ENCODE data around the gene SRRM3. TPM values are rescaled to one million over a fixed set of nuclear protein-coding genes. Genes with fewer than 3 reads are reported as not detected.
A peak's percentile ranks its signal among the peaks of the same experiment; 100 is the strongest.
"Not testable (repeated sequence)": the region's sequence is repeated elsewhere in the genome, so short reads cannot be mapped to it uniquely, and the experiment has no call there.

SRRM3 gene
- total RNA-seq, 1 donor from 2014 or later, result 6.2 TPM

GRCh38 chr7:76317782-76318487, 116.2 kb downstream of the SRRM3 start:
- peak; percentile 93 for ATAC-seq

GRCh38 chr7:76318488-76319353, 117.0 kb downstream of the SRRM3 start:
- peak; percentile 50 for ATAC-seq

GRCh38 chr7:76325092-76325491, 123.4 kb downstream of the SRRM3 start:
- ATAC-seq, result no peak

- ATAC-seq, result no peak
Measured at GRCh38 chr7:76325811-76326210, 124.1 kb downstream of the SRRM3 start.

GRCh38 chr7:76326646-76327233, 125.0 kb downstream of the SRRM3 start:
- no peak for ATAC-seq

- ATAC-seq, result peak; percentile 25
Measured at GRCh38 chr7:76327610-76328009, 125.9 kb downstream of the SRRM3 start.

- no peak for ATAC-seq
Measured at GRCh38 chr7:76328389-76328788, 126.7 kb downstream of the SRRM3 start.

GRCh38 chr7:76329479-76329878, 127.8 kb downstream of the SRRM3 start:
- ATAC-seq, result no peak

GRCh38 chr7:76330261-76330660, 128.6 kb downstream of the SRRM3 start:
- ATAC-seq, result no peak

GRCh38 chr7:76330673-76331072, 129.0 kb downstream of the SRRM3 start:
- no peak for ATAC-seq

GRCh38 chr7:76332078-76332477, 130.4 kb downstream of the SRRM3 start:
- ATAC-seq, result no peak

GRCh38 chr7:76333511-76334101, 131.9 kb downstream of the SRRM3 start:
- ATAC-seq, result no peak

- ATAC-seq, result no peak
Measured at GRCh38 chr7:76334320-76334967, 132.7 kb downstream of the SRRM3 start.

- ATAC-seq, result not testable (repeated sequence)
Measured at GRCh38 chr7:76335417-76335816, 133.7 kb downstream of the SRRM3 start.

- ATAC-seq, result no peak
Measured at GRCh38 chr7:76336094-76336493, 134.4 kb downstream of the SRRM3 start.

Other genes with a start within 250 kb of the SRRM3 start
- gene TMEM120A, start 207.3 kb upstream of the SRRM3 start, total RNA-seq, result 33.9 TPM
- gene STYXL1, start 153.9 kb upstream of the SRRM3 start, total RNA-seq, result 37.6 TPM
- 204 TPM for gene MDH2, start 153.8 kb upstream of the SRRM3 start, total RNA-seq
- 4,957 TPM for gene HSPB1, start 100.8 kb downstream of the SRRM3 start, total RNA-seq
- 86.9 TPM for gene YWHAG, start 157.1 kb downstream of the SRRM3 start, total RNA-seq
- gene SSC4D, start 207.8 kb downstream of the SRRM3 start, total RNA-seq, result 0.92 TPM
- 19.8 TPM for gene ZP3, start 223.1 kb downstream of the SRRM3 start, total RNA-seq